ENCODE measurements around the gene ACVR1. TPM values are rescaled to one million over a fixed set of nuclear protein-coding genes. Genes with fewer than 3 reads are reported as not detected.

Gene ACVR1
- total RNA-seq, 1 experiment from 2014 or later = 30.3 TPM

- no peak for DNase-seq (ENCODE audit: low read depth)
Measured at GRCh38 chr2:157856187-157856515, 20.0 kb downstream of the ACVR1 start.

GRCh38 chr2:157853820-157854219 lies 22.3 kb downstream of the ACVR1 start:
- DNase-seq (ENCODE audit: low read depth) = no peak

GRCh38 chr2:157853211-157853610 lies 22.9 kb downstream of the ACVR1 start:
- no peak for DNase-seq (ENCODE audit: low read depth)

- no peak for DNase-seq (ENCODE audit: low read depth)
Measured at GRCh38 chr2:157849591-157849990, 26.5 kb downstream of the ACVR1 start.

- DNase-seq (ENCODE audit: low read depth) = no peak
Measured at GRCh38 chr2:157848213-157848612, 27.9 kb downstream of the ACVR1 start.

DNA sequence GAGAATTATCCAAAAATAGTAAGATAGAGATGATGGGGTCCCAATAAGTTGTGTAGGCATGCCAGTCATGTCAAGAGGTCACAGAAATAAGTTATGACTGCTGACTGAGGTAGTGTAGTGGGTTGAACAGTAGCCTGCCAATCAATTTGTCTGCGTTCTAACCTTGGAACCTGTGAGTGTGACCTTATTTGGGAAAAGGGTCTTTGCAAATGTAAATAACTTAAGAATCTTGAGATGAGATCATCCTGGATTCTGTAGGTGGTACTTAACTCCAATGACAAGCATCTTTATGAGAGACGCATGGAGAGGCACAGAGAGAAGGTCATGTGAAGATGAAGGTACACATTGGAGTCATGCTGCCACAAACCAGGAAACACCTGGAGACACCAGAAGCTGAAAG lies 31.0 kb downstream of the ACVR1 start:
- no peak for DNase-seq (ENCODE audit: low read depth)

- peak; percentile 36 for DNase-seq (ENCODE audit: low read depth)
Measured at GRCh38 chr2:157843935-157844334, 32.2 kb downstream of the ACVR1 start.

DNA sequence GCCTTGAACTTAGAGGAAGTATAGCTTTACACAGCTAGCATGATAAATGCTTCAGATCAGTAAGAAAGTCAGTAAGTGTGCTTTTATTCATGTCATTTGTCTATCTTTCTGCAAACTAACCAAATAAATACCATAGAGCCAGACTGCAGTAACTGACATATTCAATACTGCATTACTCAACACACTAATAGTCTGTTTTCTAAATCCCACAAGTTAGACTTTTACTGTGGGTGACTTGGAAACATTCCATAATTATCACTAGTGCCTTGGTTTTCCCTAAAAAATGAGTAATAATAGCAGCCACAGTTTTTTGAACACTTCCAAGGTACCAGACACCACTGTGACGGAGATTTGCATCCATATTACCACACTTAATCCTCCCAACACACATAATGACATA lies 33.0 kb downstream of the ACVR1 start:
- DNase-seq (ENCODE audit: low read depth) = no peak

GRCh38 chr2:157842106-157842879 lies 33.8 kb downstream of the ACVR1 start:
- no peak for DNase-seq (ENCODE audit: low read depth)

DNA sequence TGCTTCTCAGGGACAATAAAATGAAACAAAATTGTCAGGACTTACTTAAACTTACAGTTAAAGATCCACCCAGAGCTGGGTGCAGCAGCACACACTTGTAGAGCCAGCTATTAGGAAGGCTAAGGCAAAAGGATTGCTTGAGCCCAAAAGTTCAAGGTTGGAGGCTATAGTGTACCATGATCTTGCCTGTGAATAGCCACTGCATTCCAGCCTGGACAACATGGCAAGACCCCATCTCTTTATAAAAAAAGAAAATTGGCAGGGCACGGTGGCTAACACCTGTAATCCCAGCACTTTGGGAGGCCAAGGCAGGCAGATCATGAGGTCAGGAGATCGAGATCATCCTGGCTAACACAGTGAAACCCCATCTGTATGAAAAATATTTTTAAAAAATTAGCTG lies 34.6 kb downstream of the ACVR1 start:
- DNase-seq (ENCODE audit: low read depth) = no peak

DNA sequence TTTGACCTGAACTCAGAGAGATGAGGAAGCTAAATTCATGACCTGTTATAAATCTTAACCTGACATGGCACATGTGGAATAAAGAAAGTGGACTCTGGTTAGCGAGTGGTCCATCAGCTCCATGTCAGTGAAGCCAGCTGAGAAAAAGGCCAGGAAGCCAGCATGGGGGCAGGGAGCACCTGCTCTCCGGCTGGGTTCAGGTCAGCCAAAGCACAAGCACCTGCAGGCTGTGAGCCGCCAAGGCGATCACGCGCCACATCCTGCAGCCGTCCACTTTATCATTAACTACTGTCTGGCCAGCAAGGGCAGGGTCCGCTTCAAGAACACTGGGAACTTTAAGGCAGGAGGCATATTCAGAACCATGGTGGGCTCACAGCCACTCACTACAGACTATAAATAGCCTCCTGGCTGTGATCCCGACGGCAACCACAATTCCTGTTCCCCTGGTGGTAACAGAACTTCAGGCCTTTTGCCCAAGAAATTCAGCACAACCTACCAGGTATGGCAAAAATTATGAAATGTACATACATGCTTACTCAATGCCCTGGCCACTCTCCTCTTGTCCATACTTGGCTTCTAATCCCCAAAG lies 35.5 kb downstream of the ACVR1 start:
- peak; percentile 32 for DNase-seq (ENCODE audit: low read depth)

GRCh38 chr2:157839822-157840221 lies 36.3 kb downstream of the ACVR1 start:
- no peak for DNase-seq (ENCODE audit: low read depth)

DNA sequence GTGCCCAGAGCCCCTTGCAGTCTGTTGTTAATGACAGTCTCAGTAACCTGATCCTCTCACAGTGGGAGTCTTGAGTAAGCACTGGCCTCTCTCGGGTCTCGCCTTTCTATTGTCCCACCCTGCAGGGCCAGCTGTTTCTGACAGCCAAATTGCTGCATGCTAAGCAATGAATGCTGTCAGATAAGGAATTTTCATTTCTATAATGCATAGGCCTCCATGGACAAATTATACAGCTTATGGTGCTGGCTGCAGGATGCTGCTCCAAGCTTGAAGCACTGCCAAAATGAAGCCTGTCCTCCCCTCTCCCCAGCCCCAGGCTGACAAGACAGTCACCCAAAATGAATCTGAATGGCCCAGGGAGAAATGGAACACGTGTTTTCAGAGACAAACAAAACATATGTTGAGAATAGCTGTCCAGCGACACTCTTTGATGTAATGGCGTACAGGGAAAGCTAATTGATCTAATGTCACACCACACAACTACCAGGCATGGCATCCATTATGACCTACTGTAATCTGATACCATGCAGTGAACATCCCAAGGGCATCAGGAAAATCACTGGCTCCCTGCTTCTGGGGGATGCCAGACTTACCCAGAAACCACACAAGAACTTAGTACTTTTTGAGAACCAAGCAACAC lies 36.8 kb downstream of the ACVR1 start:
- peak; percentile 88 for DNase-seq (ENCODE audit: low read depth)

- DNase-seq (ENCODE audit: low read depth) = peak; percentile 94
Measured at GRCh38 chr2:157838442-157839161, 37.5 kb downstream of the ACVR1 start.

DNA sequence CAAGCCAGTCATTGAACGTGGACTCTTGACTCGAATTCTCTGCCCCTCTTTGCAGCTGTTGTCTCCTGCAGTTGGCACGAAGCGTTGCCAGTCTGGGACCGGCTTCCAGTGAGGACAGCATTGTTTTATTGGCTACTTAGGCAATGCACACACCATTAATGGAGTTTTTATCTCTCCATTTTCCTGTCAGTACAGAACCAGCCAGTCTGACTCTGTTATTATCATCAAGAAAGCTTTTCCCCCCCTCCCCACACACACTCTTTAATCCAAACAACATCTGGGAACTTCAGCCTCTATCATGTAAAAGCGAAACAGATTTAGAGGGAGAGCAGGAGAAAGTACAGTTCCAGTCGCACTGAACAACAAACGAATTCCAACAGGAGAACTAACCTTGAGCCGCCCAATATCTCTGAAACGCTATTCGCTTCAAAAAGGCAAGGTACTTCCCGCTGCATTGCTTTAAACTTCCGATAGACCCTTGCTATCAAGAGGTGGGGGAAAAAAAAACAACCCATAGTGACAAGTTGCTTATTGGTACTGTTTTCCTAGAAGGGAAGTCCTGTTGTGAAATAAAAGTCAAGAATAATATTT lies 38.2 kb downstream of the ACVR1 start:
- DNase-seq (ENCODE audit: low read depth) = peak; percentile 96

- no peak for DNase-seq (ENCODE audit: low read depth)
Measured at GRCh38 chr2:157836531-157836930, 39.6 kb downstream of the ACVR1 start.

- no peak for DNase-seq (ENCODE audit: low read depth)
Measured at GRCh38 chr2:157835425-157835824, 40.7 kb downstream of the ACVR1 start.

DNA sequence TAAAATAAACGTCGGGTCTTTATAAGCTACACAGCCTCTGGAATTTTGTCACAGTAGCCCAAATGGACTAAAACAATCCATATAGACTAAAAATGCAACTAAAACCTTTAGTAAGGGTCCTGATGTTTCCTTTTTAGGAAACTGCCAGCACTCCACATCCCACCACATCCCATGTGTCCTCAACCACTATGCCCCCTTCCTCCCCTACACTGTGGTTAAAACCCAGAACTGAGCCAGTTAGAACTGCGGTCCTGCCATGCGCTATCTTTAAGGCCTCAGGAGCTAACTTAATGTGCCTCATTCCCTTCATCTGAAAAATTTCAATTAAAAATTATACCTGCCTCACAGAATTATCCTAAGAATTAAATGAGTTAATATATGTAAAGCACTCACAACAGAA lies 41.1 kb downstream of the ACVR1 start:
- no peak for DNase-seq (ENCODE audit: low read depth)

DNA sequence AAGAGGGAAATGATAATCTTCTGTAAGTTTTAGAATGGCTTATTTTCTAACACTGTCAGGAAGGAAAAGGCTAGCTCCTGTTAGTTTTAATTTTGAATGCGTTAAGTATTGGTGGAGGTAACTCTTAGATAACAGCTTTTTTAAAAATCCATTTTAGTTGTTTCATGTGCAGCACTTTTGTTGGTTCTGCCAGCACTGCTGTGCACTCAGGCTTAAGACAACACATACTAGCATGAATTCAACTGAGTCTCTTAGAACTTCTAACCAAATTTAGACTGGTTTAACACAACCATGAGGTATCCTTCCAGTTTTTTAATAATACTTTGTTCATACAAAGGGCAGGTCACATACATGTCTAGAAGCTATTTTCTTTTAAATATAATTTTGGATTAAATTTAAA lies 42.4 kb downstream of the ACVR1 start:
- no peak for DNase-seq (ENCODE audit: low read depth)

DNA sequence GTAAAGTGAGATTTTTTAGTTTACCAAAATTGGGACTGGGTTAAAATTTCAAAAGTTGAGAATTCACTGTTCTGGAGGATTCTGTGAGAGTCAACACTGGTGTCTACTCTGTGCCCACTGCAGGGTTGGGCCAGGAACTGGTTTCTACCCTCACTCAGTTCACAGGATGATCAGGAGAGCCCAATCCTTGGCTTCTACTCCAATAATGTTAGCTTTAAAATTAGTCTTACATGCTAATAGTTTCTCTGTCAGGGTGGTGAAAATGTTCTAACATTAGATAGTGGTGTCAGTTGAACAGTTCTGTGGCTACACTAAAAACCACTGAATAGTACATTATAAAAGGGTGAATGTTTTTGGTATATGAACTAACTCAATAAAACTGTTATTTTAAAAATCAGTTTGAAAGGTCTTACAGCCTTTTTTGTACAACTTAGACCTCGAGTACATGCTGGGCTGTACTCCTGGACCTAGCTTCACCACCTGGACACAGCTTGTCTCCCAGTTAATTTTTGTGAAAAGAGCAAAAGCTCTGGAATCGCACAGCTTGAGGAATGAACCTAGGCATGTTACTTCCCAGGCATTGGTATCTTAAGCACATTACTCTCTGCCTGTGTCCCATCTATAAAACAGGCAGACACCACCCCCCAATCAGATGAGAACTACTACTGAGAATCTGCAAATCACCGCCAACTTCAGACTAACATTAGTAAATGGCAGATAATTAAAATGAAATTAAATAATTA lies 44.4 kb downstream of the ACVR1 start:
- no peak for DNase-seq (ENCODE audit: low read depth)
